Measurements from ENCODE around the gene ST3GAL3. TPM values are rescaled to one million over a fixed set of nuclear protein-coding genes. Genes with fewer than 3 reads are reported as not detected.

ST3GAL3 gene
- total and polyA plus RNA-seq, 11 donors, result 14.4 to 31.7 (median 26.3) TPM

GRCh38 chr1:43722810-43723209, 15.5 kb downstream of the ST3GAL3 start:
- ATAC-seq (no peak), DNase-seq (no peak)
- Histone ChIP-seq H3K27ac (no peak overlapping the region), H3K36me3 (no peaks in the 10 kb centered on the region), H3K4me1 (peaks cover 0 to 12% (median 6%) of the 10 kb centered on the region in 12 donors), H3K9me3 (no peaks in the 10 kb centered on the region), H3K27me3 (no peaks in the 10 kb centered on the region), H3K4me3 (no peak overlapping the region)
- TF ChIP-seq POLR2A (IDR thresholded peaks at IDR 0.05), result no peak
- intact Hi-C loops (cut with DNase I), result no loop called here
- 94 to 100% (median 96%) methylated on average over 2 of the region's 2 CpGs for WGBS, 4 donors

- ATAC-seq (no peak), DNase-seq (no peak)
- 85 to 90% (median 88%) methylated on average over 4 of the region's 4 CpGs for WGBS, 4 donors
- Histone ChIP-seq H3K9me3 (no peaks in the 10 kb centered on the region), H3K27ac (no peak overlapping the region), H3K4me1 (peaks cover 0 to 5% (median 0%) of the 10 kb centered on the region in 12 donors), H3K4me3 (no peak overlapping the region), H3K36me3 (no peaks in the 10 kb centered on the region), H3K27me3 (no peaks in the 10 kb centered on the region)
- intact Hi-C loops (cut with DNase I), result no loop called here
- TF ChIP-seq POLR2A (IDR thresholded peaks at IDR 0.05) (no peak), CTCF (IDR thresholded peaks at IDR 0.05) (no peak)
These were observed 22.6 kb downstream of the ST3GAL3 start for GRCh38 chr1:43729816-43730463.

- H3K9me3 ChIP-seq, result no peaks in the 10 kb centered on the region
- TF ChIP-seq POLR2A (IDR thresholded peaks at IDR 0.05) (no peak), CTCF (IDR thresholded peaks at IDR 0.05) (no peak)
- peaks cover 0 to 5% (median 0%) of the 10 kb centered on the region in 12 donors for H3K4me1 ChIP-seq
- no peak overlapping the region for H3K27ac ChIP-seq
- H3K36me3 ChIP-seq, result peaks cover 0 to 19% (median 9%) of the 10 kb centered on the region in 9 donors
- no peaks in the 10 kb centered on the region for H3K27me3 ChIP-seq
- no peak overlapping the region for H3K4me3 ChIP-seq
- WGBS, 4 donors, result 56 to 66% (median 63%) methylated on average over 7 of the region's 7 CpGs
- intact Hi-C loops (cut with DNase I), result no loop called here
- peak in 1 of 4 donors; percentile 39 for ATAC-seq
- no peak for DNase-seq
These were observed 24.7 kb downstream of the ST3GAL3 start for GRCh38 chr1:43731867-43732531.

- DNase-seq, result no peak
- H3K27me3 ChIP-seq, result no peaks in the 10 kb centered on the region
- intact Hi-C loops (cut with DNase I), result no loop called here
- no peak for ATAC-seq
- peaks cover 0 to 5% (median 0%) of the 10 kb centered on the region in 12 donors for H3K4me1 ChIP-seq
- 86 to 93% (median 91%) methylated on average over 2 of the region's 2 CpGs for WGBS, 4 donors
- H3K36me3 ChIP-seq, result peaks cover 0 to 43% (median 31%) of the 10 kb centered on the region in 9 donors
- TF ChIP-seq CTCF (IDR thresholded peaks at IDR 0.05), result no peak
- no peak for TF ChIP-seq POLR2A (IDR thresholded peaks at IDR 0.05)
- no peak overlapping the region for H3K4me3 ChIP-seq
- H3K9me3 ChIP-seq, result no peaks in the 10 kb centered on the region
- H3K27ac ChIP-seq, result no peak overlapping the region
These were observed 29.5 kb downstream of the ST3GAL3 start for GRCh38 chr1:43736819-43737218.
